Caco-2 (cell line): ENCODE data around the gene FRMD4A. TPM values are rescaled to one million over a fixed set of nuclear protein-coding genes. Genes with fewer than 3 reads are reported as not detected.

Source experiments
- BruUV-seq: library from RNA; stranded (reverse); fragments of 400-500 nt; replicated peaks from 2 replicates; lab custom pipeline; 2021; lab: Mats Ljungman, UMichigan
- CTCF ChIA-PET: fragments of 300-600 bp; sonication (Branson Sonifier 250); formaldehyde crosslinking; loops from one replicate; lab custom pipeline; 2022; ENCODE audit warnings: antibody characterized with exemption; lab: Charles Lee
- POLR2A ChIA-PET: fragments of 300-600 bp; sonication (Branson Sonifier 250); formaldehyde crosslinking; loops from one replicate; lab custom pipeline; 2022; ENCODE audit warnings: antibody characterized with exemption; lab: Charles Lee
- DNase-seq, 2 experiments: peaks; one replicate each; pipeline versions ENCODE4 v3.0.0 to v3.0.0-alpha.2; 2020 to 2022
- H3K27me3 ChIP-seq: replicated peaks from 2 replicates; pipeline ENCODE4 v1.6.0; 2011; ENCODE audit warnings: low read length; ENCODE audit not compliant: control insufficient read depth, insufficient read depth
- H3K36me3 ChIP-seq: 2 replicates; pipeline ENCODE4 v1.5.1; 2011; ENCODE audit warnings: low read length; ENCODE audit not compliant: control insufficient read depth, insufficient read depth
- H3K4me1 ChIP-seq: fragments of 250-450 bp; sonication (Bioruptor Pico); 2 replicates; pipeline ENCODE4 v1.5.1; 2020; ENCODE audit warnings: mild to moderate bottlenecking
- H3K4me3 ChIP-seq: 2 replicates; pipeline ENCODE4 v1.5.1; 2011; ENCODE audit warnings: low read depth, mild to moderate bottlenecking, control low read depth, low read length
- H3K9me3 ChIP-seq: fragments of 250-450 bp; sonication (Bioruptor Pico); 2 replicates; pipeline ENCODE4 v1.5.1; 2020; ENCODE audit warnings: mild to moderate bottlenecking, moderate library complexity
- H3K27ac Mint-ChIP-seq: one replicate; pipeline ENCODE4 v1.8.0; 2022; ENCODE audit warnings: mixed read lengths; ENCODE audit not compliant: unreplicated experiment
- H3K27me3 Mint-ChIP-seq: one replicate; pipeline ENCODE4 v1.8.0; 2022; ENCODE audit warnings: mixed read lengths; ENCODE audit not compliant: insufficient read depth, unreplicated experiment
- H3K36me3 Mint-ChIP-seq: one replicate; pipeline ENCODE4 v1.8.0; 2022; ENCODE audit warnings: mild to moderate bottlenecking, mixed read lengths; ENCODE audit not compliant: insufficient read depth, unreplicated experiment
- H3K4me1 Mint-ChIP-seq: one replicate; pipeline ENCODE4 v1.8.0; 2022; ENCODE audit warnings: low read depth, mixed read lengths; ENCODE audit not compliant: unreplicated experiment
- H3K4me3 Mint-ChIP-seq: one replicate; pipeline ENCODE4 v1.8.0; 2022; ENCODE audit warnings: mild to moderate bottlenecking, moderate library complexity, mixed read lengths; ENCODE audit not compliant: unreplicated experiment
- H3K9me3 Mint-ChIP-seq: one replicate; pipeline ENCODE4 v1.8.0; 2022; ENCODE audit warnings: mixed read lengths; ENCODE audit not compliant: unreplicated experiment
- CTCF ChIP-seq, 2 experiments: fragments of 200-600 bp in 1 of 2; IDR thresholded peaks; 1 replicate in 1 of 2; 2 replicates in 1 of 2; pipeline versions ENCODE4 v1.5.1 to v1.8.0; 2011 to 2022; ENCODE audit warnings: antibody characterized with exemption in 1 of 2, control low read depth in 1 of 2, inconsistent platforms in 1 of 2, low read depth in 1 of 2, low read length in 1 of 2, mild to moderate bottlenecking in 1 of 2, moderate library complexity in 1 of 2; ENCODE audit not compliant: insufficient read depth in 1 of 2, severe bottlenecking in 1 of 2, unreplicated experiment in 1 of 2
- intact Hi-C: fragments of 100-400 bp; cut with micrococcal nuclease; formaldehyde crosslinking; loops from one replicate; pipeline ENCODE4 v1.10.0; 2022; ENCODE audit not compliant: unreplicated experiment
- total RNA-seq: library from RNA; stranded (reverse); gene quantifications from 2 replicates; pipeline ENCODE4 v1.2.3, GENCODE V29; 2022

Gene FRMD4A
- total RNA-seq, 1 experiment from 2014 or later = 52.1 TPM

GRCh38 chr10:14086596-14086995 is 244.1 kb downstream of the FRMD4A start:
- ChIA-PET POLR2A (no interaction called here), CTCF (no interaction called here)
- Histone ChIP-seq H3K4me1 (no peaks in the 10 kb centered on the region), H3K36me3 (no peaks in the 10 kb centered on the region), H3K4me3 (no peak overlapping the region), H3K9me3 (no peaks in the 10 kb centered on the region), H3K27me3 (no peaks in the 10 kb centered on the region)
- intact Hi-C loops = no loop called here
- no peak overlapping the region for H3K27ac Mint-ChIP-seq
- H3K4me3 Mint-ChIP-seq = no peak overlapping the region
- no peaks in the 10 kb centered on the region for H3K27me3 Mint-ChIP-seq
- no peak for DNase-seq
- BruUV-seq = no TSS peak
- no peaks in the 10 kb centered on the region for H3K9me3 Mint-ChIP-seq
- H3K4me1 Mint-ChIP-seq = no peaks in the 10 kb centered on the region
- no peaks in the 10 kb centered on the region for H3K36me3 Mint-ChIP-seq
- no peak for TF ChIP-seq CTCF (IDR thresholded peaks at IDR 0.05; ENCODE audit: insufficient read depth in 1 of 2, low read depth in 1 of 2, low read length in 1 of 2, severe bottlenecking in 1 of 2, unreplicated experiment in 1 of 2)

GRCh38 chr10:14084875-14085274 is 245.8 kb downstream of the FRMD4A start:
- H3K27me3 ChIP-seq = no peaks in the 10 kb centered on the region
- Mint-ChIP-seq H3K9me3 (no peaks in the 10 kb centered on the region), H3K36me3 (no peaks in the 10 kb centered on the region), H3K4me1 (no peaks in the 10 kb centered on the region), H3K27me3 (no peaks in the 10 kb centered on the region), H3K4me3 (no peak overlapping the region), H3K27ac (no peak overlapping the region)
- DNase-seq = no peak
- no peaks in the 10 kb centered on the region for H3K9me3 ChIP-seq
- no TSS peak for BruUV-seq
- POLR2A ChIA-PET = no interaction called here
- intact Hi-C loops = no loop called here
- TF ChIP-seq CTCF (IDR thresholded peaks at IDR 0.05; ENCODE audit: insufficient read depth in 1 of 2, low read depth in 1 of 2, low read length in 1 of 2, severe bottlenecking in 1 of 2, unreplicated experiment in 1 of 2) = no peak
- no peaks in the 10 kb centered on the region for H3K36me3 ChIP-seq
- no peak overlapping the region for H3K4me3 ChIP-seq
- CTCF ChIA-PET = no interaction called here
- H3K4me1 ChIP-seq = no peaks in the 10 kb centered on the region

GRCh38 chr10:14080795-14081194 is 249.9 kb downstream of the FRMD4A start:
- DNase-seq = no peak
- Histone ChIP-seq H3K9me3 (no peaks in the 10 kb centered on the region), H3K4me1 (no peaks in the 10 kb centered on the region), H3K36me3 (no peaks in the 10 kb centered on the region), H3K27me3 (no peaks in the 10 kb centered on the region), H3K4me3 (no peak overlapping the region)
- intact Hi-C loops = no loop called here
- Mint-ChIP-seq H3K9me3 (no peaks in the 10 kb centered on the region), H3K4me3 (no peak overlapping the region), H3K27me3 (peaks cover 2% of the 10 kb centered on the region), H3K27ac (no peak overlapping the region), H3K36me3 (no peaks in the 10 kb centered on the region), H3K4me1 (no peaks in the 10 kb centered on the region)
- CTCF ChIA-PET = no interaction called here
- no TSS peak for BruUV-seq
- POLR2A ChIA-PET = no interaction called here
- TF ChIP-seq CTCF (IDR thresholded peaks at IDR 0.05; ENCODE audit: insufficient read depth in 1 of 2, low read depth in 1 of 2, low read length in 1 of 2, severe bottlenecking in 1 of 2, unreplicated experiment in 1 of 2) = no peak
